ENCODE results near the gene HUNK. TPM values are rescaled to one million over a fixed set of nuclear protein-coding genes. Genes with fewer than 3 reads are reported as not detected.

HUNK gene
- total RNA-seq, 6 experiments from 2014 or later, result 0.12 to 0.64 (median 0.32) TPM

- H3K36me3 ChIP-seq, result no peaks in the 10 kb centered on the region
- intact Hi-C loops (cut with DNase I), result no loop called here
- no peaks in the 10 kb centered on the region for H3K4me1 ChIP-seq
- no peaks in the 10 kb centered on the region for H3K27me3 ChIP-seq
- no peak for DNase-seq
- no peak for ATAC-seq
- H3K9me3 ChIP-seq, result no peaks in the 10 kb centered on the region
- 50% methylated on average over 5 of the region's 5 CpGs for WGBS (ENCODE audit: insufficient coverage, low coverage, low lambda C conversion rate, missing lambda C conversion rate)
- H3K4me3 ChIP-seq, result no peak overlapping the region
- no peak overlapping the region for H3K27ac ChIP-seq
- no peak for TF ChIP-seq POLR2A (IDR thresholded peaks at IDR 0.05)
- TF ChIP-seq, protein P1, sequence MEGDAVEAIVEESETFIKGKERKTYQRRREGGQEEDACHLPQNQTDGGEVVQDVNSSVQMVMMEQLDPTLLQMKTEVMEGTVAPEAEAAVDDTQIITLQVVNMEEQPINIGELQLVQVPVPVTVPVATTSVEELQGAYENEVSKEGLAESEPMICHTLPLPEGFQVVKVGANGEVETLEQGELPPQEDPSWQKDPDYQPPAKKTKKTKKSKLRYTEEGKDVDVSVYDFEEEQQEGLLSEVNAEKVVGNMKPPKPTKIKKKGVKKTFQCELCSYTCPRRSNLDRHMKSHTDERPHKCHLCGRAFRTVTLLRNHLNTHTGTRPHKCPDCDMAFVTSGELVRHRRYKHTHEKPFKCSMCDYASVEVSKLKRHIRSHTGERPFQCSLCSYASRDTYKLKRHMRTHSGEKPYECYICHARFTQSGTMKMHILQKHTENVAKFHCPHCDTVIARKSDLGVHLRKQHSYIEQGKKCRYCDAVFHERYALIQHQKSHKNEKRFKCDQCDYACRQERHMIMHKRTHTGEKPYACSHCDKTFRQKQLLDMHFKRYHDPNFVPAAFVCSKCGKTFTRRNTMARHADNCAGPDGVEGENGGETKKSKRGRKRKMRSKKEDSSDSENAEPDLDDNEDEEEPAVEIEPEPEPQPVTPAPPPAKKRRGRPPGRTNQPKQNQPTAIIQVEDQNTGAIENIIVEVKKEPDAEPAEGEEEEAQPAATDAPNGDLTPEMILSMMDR (IDR thresholded peaks at IDR 0.05), result no peak
These were observed 147.7 kb downstream of the HUNK start for GRCh38 chr21:32020564-32020963.

DNA sequence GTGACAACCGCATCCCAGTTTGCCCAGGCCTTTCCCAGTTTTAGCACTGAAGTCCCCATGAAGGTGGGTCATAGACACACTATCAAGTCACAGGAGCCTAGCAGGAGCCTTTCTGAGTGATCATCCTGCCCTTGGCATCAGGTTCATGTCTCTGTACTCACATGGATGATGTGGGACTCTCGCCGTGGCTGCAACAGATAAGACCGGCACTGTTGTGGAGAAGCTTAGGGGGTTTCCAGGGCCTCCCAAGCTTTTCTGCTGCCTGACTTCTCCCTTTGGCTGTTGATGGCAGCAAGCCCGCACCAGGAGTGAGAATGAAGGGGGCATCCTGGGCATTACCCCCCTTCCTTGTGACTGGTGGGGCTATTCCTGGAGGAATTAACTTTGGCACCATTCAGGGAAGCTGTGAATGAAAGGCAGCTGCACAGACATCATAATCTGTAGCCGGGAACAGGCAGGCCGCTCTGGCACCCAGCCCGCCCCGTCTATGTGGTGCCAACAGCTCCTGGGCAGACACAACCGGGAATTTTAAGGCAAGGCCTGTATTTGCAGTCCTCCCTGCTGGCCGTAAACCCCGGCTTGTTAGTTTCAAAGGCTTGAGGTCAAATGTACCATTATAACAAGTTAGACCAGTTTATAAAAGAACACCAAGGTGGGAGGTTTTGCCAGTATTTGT is 148.6 kb downstream of the HUNK start:
- peak in 2 of 3 donors; percentile 44 to 58 for DNase-seq
- H3K9me3 ChIP-seq, result no peaks in the 10 kb centered on the region
- no peak overlapping the region for H3K27ac ChIP-seq
- peak in 2 of 4 donors; percentile 50 to 61 for ATAC-seq
- intact Hi-C loops (cut with DNase I), result no loop called here
- WGBS (ENCODE audit: insufficient coverage, low coverage, low lambda C conversion rate, missing lambda C conversion rate), result 34% methylated on average over 7 of the region's 12 CpGs
- TF ChIP-seq, protein P1 (IDR thresholded peaks at IDR 0.05), result no peak
- TF ChIP-seq POLR2A (IDR thresholded peaks at IDR 0.05), result no peak
- no peaks in the 10 kb centered on the region for H3K27me3 ChIP-seq
- H3K4me3 ChIP-seq, result no peak overlapping the region
- no peaks in the 10 kb centered on the region for H3K36me3 ChIP-seq
- H3K4me1 ChIP-seq, result no peaks in the 10 kb centered on the region

DNA sequence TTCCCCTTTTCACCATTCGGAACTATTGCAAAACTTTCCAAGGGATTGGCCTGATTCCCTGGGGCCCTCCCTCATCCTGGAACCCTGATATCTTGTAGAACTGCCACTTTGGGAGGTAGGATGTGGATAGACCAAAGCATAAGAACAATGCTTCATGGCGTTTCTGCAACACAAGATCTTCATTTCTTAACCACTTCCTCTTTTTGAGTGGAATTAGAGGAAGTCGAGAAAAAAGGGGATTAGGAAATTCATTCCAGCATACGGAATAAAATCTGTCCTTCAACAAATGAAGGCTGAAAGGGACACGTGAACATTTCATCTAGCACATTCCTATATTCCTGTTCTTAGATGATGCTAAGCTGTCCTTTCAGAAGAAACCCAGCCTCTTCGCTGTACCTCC is 149.3 kb downstream of the HUNK start:
- no peak for ATAC-seq
- intact Hi-C loops (cut with DNase I), result no loop called here
- no peaks in the 10 kb centered on the region for H3K27me3 ChIP-seq
- TF ChIP-seq, protein P1 (IDR thresholded peaks at IDR 0.05), result no peak
- TF ChIP-seq POLR2A (IDR thresholded peaks at IDR 0.05), result no peak
- H3K9me3 ChIP-seq, result no peaks in the 10 kb centered on the region
- H3K4me1 ChIP-seq, result no peaks in the 10 kb centered on the region
- H3K4me3 ChIP-seq, result no peak overlapping the region
- no peak overlapping the region for H3K27ac ChIP-seq
- 32% methylated on average over 5 of the region's 6 CpGs for WGBS (ENCODE audit: insufficient coverage, low coverage, low lambda C conversion rate, missing lambda C conversion rate)
- no peaks in the 10 kb centered on the region for H3K36me3 ChIP-seq
- DNase-seq, result no peak

DNA sequence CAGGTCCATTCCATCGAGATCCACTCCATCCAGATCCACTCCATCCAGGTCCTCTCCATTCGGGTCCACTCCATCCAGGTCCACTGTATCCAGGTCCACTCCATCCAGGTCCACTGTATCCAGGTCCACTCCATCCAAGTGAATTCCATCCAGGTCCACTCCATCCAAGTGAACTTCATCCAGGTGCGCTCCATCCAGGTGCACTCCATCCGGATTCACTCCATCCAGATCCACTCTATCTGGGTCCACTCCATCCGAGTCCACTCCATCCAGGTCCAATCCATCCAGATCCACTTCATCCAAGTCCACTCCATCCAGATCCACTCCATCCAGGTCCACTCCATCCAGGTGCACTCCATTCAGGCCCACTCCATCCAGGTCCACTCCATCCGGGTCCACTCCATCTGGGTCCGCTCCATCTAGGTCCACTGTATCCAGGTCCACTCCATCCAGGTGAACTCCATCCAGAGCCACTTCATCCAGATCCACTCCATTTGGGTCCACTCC is 157.4 kb downstream of the HUNK start:
- Histone ChIP-seq H3K27me3 (no peaks in the 10 kb centered on the region), H3K4me3 (no peak overlapping the region), H3K36me3 (no peaks in the 10 kb centered on the region), H3K9me3 (no peaks in the 10 kb centered on the region), H3K27ac (no peak overlapping the region), H3K4me1 (no peaks in the 10 kb centered on the region)
- no peak for DNase-seq
- ATAC-seq, result peak in 2 of 4 donors; percentile 16 to 37
- TF ChIP-seq, protein P1 (IDR thresholded peaks at IDR 0.05), result no peak
- TF ChIP-seq POLR2A (IDR thresholded peaks at IDR 0.05), result no peak
- intact Hi-C loops (cut with DNase I), result no loop called here
- 49% methylated on average over 7 of the region's 7 CpGs for WGBS (ENCODE audit: insufficient coverage, low coverage, low lambda C conversion rate, missing lambda C conversion rate)

Data from right lobe of liver (tissue), 6 donors.